NCI-H1417 treated with DMSO at 0.1 percent for 48 hours (cell line): Measurements from ENCODE around the gene BTNL9.
"Not testable (repeated sequence)": the region's sequence is repeated elsewhere in the genome, so short reads cannot be mapped to it uniquely, and the experiment has no call there.

Experiments used
- DNase-seq: peaks from one replicate; lab custom pipeline; 2025; lab: John Stamatoyannopoulos, UW

BTNL9 gene

DNA sequence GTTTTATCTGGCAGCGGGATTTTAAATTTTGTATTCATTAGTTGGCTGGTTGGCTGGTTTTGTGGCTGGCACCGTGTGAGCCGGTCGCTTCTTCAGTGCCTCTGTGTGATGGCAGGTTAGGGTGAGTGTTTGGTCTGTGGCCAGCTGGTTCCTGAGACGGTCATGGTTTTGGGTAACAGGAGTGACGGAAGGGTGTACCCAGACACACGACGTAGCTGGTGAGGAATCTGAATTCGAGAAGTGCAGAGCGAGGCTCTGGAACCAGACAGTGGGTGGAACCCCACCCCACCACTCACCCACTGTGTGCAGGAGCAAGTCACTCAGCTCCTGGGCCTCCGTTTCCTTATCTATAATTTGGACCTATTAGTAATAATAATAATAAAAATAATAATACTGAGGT, 2.7 kb downstream of the BTNL9 start:
- DNase-seq, result no peak

DNA sequence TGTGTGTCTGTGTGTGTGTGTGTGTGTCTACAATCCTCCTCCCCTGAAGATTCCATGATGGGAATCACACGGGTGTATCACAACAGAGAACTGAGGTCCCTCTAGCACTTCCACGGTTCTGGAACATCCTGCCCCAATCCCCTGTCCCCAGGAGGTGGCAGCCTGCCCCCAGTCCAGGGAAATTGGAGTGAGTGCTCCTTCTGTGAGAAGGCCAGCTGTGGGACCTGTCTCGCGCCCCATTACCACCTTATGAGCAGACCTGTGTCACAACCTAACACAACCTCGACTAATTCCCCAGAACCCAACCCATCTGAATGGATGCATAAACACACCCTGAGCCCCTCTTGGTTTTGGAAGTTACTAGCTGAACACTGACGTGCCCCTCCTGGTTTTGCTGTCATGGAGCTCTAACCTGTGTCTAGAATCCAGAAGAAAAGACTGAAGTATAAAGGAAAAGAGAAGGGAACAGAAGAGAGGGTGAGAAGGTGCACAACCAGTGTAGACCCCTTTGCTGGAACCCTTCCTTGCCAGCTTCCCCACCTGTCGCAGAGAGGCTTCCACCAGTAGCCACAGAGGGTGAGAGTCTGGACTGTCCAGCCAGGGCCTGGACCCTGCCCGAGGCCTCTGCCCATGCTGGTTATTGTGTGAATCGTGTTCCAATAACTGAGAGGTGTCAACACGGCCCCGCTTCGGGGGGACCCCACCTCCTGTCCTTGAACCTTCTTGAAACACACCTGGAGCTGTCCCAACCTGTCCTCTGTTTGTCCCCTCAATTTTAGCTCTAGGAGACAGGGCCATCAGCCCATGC, 3.4 kb downstream of the BTNL9 start:
- no peak for DNase-seq

DNA sequence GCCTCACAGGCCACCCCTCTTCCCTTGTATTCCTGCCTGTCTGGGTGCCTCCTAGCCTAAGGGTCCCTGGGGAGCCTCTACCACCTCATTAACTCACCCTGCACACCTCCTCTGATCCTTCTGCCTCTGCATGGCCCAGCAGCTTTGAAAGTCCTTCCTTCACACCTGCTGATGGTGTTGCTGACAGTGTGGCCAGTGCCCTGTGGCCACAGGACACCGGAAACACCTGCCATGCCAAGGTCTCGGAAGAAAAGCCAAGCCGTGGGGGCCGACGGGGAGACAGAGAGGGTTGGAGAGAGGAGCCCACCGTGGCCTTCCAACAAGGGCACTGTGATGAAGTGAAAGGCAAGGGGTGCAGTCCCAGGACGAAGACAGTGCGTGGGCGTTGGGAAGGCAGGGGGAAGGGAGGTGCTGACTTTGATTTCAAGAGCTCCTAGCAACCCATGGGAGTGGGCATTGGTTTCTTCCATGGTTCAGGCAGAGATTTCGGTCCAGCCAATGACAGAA, 4.1 kb downstream of the BTNL9 start:
- DNase-seq, result no peak

DNA sequence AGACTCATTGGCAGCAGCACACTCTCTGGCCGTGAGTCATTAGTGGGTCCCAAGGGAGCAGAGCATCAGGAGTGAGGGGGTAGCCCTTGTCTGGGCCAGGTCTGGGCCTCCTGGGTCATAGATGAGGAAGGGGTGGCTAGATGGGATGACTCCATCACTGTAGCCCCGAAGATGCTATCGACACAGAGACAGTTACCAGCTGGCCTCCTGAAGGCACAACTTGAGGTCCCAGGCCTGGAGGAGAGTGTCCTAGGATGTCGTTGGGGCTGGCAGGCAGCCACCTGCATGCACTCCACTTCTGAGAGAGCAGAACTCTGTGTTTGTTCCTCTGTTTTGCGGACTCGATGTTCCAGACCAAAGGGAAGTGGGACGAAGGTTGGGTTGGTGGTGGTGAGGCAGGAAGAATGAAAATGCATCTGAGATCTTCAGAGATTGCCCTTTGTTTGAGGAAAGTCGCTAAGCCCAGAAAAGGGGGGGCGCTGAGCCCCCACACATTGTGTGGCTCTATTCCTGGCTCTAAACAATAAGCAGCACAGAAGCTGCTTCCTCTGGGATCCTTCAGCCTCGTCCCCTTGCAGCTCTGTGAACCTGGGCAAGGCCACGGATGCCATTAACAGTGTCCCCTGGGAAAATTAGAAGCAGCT, 4.7 kb downstream of the BTNL9 start:
- no peak for DNase-seq

DNA sequence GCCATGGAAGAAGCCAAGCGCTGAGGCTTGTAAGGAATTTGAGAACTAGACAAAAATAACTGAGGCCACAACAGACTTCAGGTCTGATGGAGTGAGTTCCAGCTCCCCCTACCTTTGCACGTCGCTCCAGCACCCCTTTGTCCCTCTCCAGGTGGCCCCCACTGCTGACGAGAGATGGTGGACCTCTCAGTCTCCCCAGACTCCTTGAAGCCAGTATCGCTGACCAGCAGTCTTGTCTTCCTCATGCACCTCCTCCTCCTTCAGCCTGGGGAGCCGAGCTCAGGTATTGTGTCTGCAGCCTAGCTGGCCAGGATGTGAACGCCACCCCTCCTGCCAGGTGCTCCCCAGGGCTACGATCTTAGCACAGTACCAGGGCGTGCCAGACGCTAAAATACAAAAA, 5.2 kb downstream of the BTNL9 start:
- no peak for DNase-seq

DNA sequence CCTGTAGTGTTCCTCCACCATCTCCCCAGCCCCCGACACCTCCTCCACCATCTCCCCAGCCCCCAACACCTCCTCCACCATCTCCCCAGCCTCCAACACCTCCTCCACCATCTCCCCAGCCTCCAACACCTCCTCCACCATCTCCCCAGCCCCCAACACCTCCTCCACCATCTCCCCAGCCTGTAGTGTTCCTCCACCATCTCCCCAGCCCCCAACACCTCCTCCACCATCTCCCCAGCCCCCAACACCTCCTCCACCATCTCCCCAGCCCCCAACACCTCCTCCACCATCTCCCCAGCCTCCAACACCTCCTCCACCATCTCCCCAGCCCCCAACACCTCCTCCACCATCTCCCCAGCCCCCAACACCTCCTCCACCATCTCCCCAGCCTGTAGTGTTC, 5.8 kb downstream of the BTNL9 start:
- not testable (repeated sequence) for DNase-seq

DNA sequence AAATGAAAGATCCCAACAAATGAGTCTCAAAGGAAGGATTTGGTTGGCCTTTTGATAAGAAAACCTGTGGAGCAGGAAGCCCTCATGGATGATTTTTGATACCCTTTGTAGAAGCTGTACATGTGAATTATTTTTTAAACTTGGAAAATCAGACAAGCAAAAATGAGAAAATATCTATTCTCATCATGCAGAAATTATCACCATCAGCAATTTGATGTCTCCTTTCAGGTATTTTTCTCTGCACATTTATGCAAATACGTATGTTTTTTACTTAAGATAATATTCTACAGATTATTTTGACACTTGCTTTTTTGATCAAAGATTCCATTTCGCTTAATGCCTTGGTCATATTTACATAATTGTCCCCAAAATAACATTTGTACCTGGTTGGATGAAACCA, 7.2 kb downstream of the BTNL9 start:
- no peak for DNase-seq

DNA sequence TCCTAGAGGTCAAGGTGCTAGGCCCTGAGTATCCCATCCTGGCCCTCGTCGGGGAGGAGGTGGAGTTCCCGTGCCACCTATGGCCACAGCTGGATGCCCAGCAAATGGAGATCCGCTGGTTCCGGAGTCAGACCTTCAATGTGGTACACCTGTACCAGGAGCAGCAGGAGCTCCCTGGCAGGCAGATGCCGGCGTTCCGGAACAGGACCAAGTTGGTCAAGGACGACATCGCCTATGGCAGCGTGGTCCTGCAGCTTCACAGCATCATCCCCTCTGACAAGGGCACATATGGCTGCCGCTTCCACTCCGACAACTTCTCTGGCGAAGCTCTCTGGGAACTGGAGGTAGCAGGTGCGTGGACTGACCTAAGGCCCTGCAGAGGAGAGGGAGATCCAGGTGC, 7.9 kb downstream of the BTNL9 start:
- no peak for DNase-seq

DNA sequence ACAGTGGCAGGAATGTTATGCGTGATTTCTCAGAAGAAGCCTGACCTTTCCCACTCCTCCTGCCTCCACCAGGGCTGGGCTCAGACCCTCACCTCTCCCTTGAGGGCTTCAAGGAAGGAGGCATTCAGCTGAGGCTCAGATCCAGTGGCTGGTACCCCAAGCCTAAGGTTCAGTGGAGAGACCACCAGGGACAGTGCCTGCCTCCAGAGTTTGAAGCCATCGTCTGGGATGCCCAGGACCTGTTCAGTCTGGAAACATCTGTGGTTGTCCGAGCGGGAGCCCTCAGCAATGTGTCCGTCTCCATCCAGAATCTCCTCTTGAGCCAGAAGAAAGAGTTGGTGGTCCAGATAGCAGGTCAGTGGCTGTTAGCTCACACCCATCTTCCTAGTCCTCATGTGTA, 9.9 kb downstream of the BTNL9 start:
- no peak for DNase-seq

DNA sequence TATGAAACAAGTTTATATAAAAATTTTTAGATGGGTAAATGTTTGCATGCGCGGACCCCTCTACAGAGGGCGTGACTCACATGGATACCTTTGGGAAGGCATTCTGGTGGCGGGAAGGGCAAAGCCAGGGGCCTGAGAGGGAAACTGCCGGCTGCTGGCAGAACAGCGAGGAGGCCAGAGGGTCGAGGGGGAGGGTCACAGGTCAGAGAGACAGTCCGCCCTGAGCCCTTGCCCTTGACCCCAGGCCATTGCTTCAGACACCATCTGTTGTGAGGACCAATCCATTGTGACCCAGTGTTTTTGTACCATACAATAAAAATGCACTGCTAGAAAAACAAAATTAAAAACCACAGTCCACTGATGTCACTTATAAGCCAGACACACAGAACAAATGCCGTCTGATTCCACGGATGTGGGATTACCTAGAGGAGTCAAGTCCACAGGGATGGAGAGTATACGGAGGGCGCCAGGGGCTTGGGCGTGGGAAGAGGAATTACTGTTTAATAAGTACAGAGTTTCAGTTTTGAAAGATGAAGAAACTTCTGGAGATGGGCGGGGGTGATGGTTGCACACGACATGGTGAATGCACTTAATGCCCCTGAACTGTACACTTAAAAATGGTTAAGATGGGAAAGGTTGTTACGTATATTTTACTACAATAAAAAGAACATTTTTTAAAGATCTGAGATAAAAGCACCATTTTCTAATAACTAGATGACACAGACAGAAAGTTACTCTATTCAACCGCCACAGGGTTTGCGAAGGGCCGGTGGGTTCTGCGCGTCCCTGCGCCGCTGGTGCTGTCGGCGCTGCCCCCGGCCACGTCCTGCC, 12.0 kb downstream of the BTNL9 start:
- no peak for DNase-seq

DNA sequence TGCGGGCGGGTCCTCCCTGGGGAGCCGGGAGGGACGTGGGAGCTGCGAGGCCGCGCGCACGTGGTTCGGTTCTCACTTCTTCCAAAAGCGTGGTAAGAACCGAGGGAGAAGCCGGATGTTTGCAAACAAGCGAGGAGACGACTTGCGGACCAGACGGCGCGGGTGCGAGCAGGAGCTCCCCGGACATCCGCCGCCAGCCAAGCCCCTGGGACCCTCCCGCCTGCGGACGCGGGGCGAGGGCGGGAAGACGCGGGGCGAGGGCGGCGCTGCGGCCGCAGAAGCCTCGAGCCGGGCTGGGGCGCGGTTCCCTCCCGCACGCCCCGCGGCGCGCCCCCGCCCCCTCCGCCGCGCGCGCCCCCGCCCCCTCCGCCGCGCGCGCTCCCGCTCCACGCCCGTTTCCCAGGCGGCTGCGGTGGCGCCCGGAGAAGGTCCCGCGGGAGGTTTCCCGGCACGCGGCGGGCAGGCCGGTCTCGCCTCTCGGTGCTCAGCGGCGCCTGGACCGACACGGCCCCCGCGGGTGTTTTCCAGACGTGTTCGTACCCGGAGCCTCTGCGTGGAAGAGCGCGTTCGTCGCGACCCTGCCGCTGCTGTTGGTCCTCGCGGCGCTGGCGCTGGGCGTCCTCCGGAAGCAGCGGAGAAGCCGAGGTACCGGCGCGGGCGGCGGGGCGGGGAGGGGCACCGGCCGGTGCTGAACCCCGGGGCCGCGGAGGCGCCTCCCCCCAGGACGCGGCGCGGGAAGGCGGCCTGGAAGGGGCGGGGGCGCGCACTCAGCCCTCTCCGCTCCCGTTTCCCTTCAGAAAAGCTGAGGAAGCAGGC, 12.8 kb downstream of the BTNL9 start:
- DNase-seq, result no peak

DNA sequence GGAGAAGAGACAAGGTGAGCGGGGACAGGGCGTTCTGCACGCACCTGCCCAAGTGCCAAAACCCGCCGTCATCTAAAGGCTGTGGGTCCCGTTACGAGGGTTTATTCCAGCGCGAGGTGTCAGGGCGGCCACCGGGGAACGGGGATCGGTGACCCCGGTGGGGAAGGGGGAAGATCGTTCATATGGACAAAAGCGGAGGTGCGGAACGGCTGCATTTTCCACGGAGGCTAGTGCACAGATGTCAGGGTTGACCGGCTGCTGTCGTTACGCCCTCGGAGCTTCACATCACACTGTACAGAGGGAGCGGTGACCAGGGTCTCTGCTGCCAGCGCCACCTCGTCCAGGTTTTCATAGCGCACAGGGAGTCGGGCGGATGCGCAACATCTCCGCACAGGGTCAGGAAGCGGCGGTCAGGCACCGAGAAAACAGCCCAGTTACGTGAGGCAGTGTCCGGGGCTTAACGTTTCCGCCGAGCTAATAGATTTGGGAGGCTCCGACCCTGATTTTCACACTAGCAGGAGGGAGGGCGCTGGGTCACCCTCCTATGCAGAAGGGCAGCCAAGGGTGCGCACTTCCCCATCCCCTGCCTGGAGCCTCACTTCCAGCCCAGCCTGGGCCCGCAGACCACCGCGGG, 13.5 kb downstream of the BTNL9 start:
- DNase-seq, result no peak

DNA sequence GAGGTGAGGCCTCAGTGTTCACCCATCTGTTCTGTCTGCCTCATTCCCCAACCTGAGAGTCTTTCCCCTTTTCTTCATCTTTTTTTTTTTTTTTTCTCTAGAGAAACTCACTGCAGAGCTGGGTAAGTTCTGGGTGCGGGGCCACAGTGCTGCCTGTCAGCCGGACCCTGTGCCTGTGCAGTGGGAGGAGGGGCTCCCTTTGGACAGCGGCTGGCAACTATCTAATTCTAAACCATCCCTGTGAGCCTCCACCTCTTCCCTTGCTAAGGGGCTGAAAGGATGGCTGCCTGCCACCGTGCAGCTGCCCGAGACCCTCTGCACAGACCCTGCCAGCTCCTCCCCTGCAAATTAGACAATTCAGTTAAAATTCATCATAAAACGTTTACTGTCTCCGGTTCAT, 14.1 kb downstream of the BTNL9 start:
- DNase-seq, result no peak

DNA sequence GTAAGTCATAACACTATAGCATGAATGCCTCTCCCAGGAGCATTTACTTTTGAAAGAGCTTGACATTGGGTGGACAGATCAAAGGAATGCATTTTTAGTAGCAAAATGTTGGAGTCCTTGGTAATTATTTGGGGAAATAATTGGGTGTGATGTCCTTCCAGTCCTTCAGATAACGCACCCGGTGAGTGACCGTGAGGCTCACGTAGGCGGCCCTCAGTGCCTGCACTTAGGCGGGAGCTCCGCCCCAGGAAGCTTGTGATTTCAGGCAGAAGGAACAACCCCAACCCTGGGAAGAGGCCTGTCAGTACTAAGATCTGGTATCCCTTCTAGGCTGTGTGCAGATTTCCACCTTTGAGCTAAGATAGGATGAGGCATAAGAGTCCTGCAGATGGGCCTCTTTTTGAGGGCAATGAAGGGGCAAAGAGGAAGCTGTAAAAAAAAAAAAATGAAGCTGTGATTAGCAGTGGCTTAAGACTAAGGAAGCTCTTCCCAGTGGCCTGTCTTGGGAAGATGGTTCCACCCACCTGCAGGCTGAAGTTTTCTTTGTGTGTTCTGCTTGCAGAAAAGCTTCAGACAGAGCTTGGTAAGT, 14.9 kb downstream of the BTNL9 start:
- DNase-seq, result no peak

DNA sequence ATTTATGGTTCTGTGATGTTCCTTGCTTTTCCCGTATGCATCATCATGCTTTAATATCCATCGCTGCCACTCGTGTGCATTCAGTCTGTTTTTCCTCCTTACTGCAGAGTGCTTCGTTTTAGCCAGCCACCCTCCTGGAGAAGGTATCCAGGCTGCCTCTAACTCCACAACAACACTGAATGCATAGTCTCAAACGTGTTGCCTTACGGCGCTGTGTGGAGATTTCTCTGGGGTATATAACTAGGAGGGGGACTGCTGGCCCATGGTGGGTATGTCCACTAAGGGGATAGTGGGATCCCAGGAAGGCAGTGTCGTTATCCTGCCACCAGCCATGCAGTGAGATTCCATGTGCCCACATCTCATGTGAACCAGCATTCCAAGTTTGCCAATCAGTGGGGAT, 16.4 kb downstream of the BTNL9 start:
- DNase-seq, result no peak

DNA sequence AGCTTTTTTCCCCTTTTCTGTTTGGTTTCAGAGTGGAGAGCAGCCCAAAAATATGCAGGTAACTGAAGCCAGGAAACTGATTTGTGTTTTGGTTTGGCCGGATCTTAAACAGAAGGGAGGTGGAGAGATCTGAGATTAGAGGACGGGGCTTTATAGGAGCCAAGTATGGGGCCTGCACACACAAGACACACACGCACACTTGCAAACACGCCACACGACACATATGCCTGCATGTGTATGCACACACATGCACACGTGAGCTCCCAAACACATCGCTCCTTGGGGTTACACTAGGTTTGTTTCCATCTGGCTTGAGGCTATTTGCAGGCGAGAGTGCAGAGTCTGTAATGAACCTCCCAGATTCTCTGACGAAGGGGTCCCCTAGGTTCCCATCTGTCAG, 18.3 kb downstream of the BTNL9 start:
- no peak for DNase-seq

DNA sequence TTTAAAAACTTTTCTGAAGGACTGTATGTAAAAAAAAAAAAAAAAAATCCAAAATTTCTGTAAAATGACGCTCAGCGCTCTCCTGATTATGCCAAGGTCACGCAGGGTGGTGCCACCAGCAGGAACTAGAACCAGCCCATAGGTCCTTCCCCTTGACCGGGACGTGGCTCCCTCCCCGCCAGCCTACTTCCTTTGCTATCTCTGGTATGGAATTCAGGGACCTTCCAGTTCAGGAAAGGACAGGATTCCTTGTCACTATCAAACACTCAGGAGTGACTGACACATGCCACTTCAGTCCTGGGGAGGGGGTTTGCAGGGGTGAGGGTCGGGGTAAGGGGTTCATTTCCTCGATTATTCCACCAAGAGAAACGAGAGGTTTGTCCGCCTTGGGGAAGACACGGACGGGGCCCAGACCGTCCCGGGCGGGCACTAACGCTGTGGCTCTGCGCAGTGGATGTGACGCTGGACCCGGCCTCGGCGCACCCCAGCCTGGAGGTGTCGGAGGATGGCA, 18.8 kb downstream of the BTNL9 start:
- DNase-seq, result no peak

DNA sequence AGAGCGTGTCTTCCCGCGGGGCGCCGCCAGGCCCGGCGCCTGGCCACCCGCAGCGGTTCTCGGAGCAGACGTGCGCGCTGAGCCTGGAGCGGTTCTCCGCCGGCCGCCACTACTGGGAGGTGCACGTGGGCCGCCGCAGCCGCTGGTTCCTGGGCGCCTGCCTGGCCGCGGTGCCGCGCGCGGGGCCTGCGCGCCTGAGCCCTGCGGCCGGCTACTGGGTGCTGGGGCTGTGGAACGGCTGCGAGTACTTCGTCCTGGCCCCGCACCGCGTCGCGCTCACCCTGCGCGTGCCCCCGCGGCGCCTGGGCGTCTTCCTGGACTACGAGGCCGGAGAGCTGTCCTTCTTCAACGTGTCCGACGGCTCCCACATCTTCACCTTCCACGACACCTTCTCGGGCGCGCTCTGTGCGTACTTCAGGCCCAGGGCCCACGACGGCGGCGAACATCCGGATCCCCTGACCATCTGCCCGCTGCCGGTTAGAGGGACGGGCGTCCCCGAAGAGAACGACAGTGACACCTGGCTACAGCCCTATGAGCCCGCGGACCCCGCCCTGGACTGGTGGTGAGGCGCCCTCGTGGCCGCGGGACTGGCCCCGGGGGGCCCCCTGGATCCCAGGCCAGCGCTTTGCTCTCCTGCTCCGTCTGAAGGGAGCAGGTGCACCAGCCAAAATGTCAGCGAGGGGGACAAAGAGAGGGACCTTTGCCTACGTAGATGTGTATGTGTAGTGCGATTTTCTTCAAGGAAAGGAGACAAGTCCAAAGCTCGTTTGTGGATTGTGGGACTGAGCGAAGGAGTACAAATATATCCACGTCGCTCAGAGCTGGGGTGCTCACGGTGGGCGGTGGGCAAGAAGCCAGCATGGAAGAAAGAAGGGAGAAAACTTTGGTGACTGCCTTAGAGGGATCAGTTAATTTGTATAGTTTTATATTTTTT, 19.5 kb downstream of the BTNL9 start:
- DNase-seq, result no peak

DNA sequence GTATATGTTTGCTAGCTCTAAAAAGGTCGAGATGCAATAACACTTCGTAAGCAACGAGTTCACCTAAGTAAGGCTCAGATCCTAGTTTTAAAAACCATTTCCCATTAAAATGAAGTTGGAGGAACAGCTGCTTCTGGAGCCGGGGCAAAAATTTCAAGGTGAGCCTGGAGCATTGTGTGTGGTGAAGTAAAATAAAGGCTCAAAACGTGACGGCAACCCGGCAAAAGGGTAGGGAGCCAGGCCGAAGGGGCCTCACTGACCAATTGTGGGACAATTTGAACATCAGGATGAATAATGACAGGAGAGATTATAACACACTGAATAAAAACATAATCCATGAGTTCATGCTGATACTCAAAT, 20.1 kb downstream of the BTNL9 start:
- no peak for DNase-seq

DNA sequence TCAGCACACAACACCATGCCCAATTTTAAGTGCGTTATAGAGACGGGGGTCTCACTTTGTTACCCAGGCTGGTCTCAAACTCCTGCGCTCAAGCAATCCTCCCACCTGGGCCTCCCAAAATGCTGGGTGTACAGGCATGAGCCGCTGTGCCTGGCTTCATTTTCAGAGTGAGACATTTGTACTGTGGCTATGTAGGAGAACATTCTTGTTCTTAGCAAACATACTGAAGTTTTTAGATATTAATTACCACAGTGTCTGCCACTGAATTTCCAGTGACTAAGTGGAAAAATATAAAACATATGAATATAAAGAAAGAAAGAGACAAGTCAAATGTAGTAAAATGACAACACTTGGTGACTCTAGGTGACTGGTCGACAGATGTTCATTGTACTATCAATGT, 20.9 kb downstream of the BTNL9 start:
- no peak for DNase-seq
